ENCODE data around the gene RARRES1.

Gene RARRES1

DNA sequence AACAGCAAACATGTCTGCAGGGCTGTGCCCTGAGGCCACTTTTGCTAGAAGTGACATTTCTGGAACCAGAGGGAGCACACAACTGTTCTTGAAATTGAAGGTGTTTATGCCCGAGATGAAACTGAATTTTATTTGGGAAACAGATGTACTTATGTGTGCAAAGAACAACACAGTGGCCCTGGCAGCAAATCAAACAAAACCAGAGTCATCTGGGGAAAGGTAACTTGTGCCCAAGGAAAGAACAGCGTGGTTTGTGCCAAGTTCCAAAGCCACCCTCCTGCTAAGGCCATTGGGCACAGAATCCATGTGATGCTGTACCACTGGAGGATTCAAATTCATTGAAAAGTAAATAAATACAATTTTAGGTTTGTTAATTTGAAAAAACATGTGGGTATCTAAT is 31.2 kb upstream of the RARRES1 start:
- Histone ChIP-seq H3K36me3 (ENCODE audit: control insufficient read depth, insufficient read depth, low read length) (no peaks in the 10 kb centered on the region), H3K27ac (ENCODE audit: low read depth, low read length, severe bottlenecking) (no peak overlapping the region), H3K4me3 (ENCODE audit: extremely low read depth, insufficient read depth, low read length, poor library complexity, severe bottlenecking) (no peak overlapping the region), H3K9me3 (ENCODE audit: control insufficient read depth, low read length) (no peaks in the 10 kb centered on the region), H3K4me1 (ENCODE audit: control insufficient read depth, insufficient read depth, low read length, poor library complexity, severe bottlenecking) (peaks cover 7% of the 10 kb centered on the region)
- 84 to 88% methylated on average over 2 of the region's 2 CpGs for WGBS, 2 experiments (ENCODE audit: insufficient coverage in 2 of 2)

DNA sequence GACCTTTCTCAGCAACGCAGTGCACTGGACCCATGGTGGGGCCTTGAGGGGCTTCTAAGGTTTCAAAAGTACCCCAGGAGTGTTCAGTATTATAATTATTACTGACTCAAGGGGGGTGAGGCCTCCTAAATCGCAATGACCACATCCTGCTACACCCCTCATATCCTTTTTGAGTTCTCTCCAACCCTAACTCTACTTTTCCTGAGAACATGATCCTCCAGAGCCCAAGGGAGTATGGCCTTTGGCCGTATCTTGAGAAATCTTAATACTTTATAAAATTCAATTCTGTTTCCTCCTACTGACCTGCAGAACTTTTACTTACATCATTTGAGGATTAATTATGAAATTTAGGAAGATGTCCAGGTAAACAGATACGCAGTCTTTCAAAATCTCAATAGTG is 30.4 kb upstream of the RARRES1 start:
- 80% methylated on average over 1 of the region's 4 CpGs; no CpG with 5 or more reads in 1 of the 2 experiments for WGBS, 2 experiments (ENCODE audit: insufficient coverage in 2 of 2)
- H3K4me1 ChIP-seq (ENCODE audit: control insufficient read depth, insufficient read depth, low read length, poor library complexity, severe bottlenecking) = no peaks in the 10 kb centered on the region
- no peaks in the 10 kb centered on the region for H3K36me3 ChIP-seq (ENCODE audit: control insufficient read depth, insufficient read depth, low read length)
- H3K4me3 ChIP-seq (ENCODE audit: extremely low read depth, insufficient read depth, low read length, poor library complexity, severe bottlenecking) = no peak overlapping the region
- no peaks in the 10 kb centered on the region for H3K9me3 ChIP-seq (ENCODE audit: control insufficient read depth, low read length)
- H3K27ac ChIP-seq (ENCODE audit: low read depth, low read length, severe bottlenecking) = no peak overlapping the region

DNA sequence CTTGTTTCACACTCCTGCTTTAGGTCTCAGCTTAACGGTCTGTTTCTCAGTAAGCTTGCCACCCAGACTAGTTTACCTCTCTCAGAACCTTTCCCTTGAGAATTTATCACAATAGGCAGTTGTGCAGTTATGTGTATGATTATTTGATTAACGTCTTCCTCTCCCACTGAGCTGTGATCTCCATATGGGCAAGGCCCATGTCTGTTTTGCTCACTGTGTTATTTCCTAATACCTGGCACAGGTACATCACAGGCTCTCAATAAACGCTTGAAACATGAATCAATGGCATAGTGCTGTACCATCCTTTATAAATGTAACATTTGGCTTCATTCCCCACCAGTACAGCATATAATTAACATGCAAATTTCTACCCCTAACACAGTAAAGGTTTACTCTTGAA is 29.1 kb upstream of the RARRES1 start:
- 83 to 87% methylated on average over 1 to 3 of the region's 3 CpGs for WGBS, 2 experiments (ENCODE audit: insufficient coverage in 2 of 2)
- H3K4me3 ChIP-seq (ENCODE audit: extremely low read depth, insufficient read depth, low read length, poor library complexity, severe bottlenecking) = no peak overlapping the region
- no peaks in the 10 kb centered on the region for H3K9me3 ChIP-seq (ENCODE audit: control insufficient read depth, low read length)
- no peaks in the 10 kb centered on the region for H3K4me1 ChIP-seq (ENCODE audit: control insufficient read depth, insufficient read depth, low read length, poor library complexity, severe bottlenecking)
- H3K27ac ChIP-seq (ENCODE audit: low read depth, low read length, severe bottlenecking) = no peak overlapping the region
- H3K36me3 ChIP-seq (ENCODE audit: control insufficient read depth, insufficient read depth, low read length) = no peaks in the 10 kb centered on the region

DNA sequence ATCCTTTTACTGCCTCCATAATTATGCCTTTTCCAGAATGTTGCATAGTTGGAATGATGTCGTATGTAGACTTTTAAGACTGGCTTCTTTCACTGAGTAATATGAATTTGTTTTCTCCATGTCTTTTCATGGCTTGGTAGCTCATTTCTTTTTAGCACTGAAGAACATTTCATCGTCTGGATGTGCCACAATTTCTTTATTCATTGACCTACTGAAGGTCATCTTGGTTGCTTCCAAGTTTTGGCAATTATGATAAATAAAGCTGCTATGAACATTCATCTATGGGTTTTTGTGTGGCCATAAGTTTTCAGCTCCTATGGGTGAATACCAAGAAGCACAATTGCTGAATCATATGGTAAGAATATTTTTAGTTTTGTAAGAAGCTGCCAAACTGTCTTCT is 23.2 kb upstream of the RARRES1 start:
- Histone ChIP-seq H3K9me3 (ENCODE audit: control insufficient read depth, low read length) (no peaks in the 10 kb centered on the region), H3K36me3 (ENCODE audit: control insufficient read depth, insufficient read depth, low read length) (no peaks in the 10 kb centered on the region), H3K27ac (ENCODE audit: low read depth, low read length, severe bottlenecking) (no peak overlapping the region), H3K4me1 (ENCODE audit: control insufficient read depth, insufficient read depth, low read length, poor library complexity, severe bottlenecking) (no peaks in the 10 kb centered on the region), H3K4me3 (ENCODE audit: extremely low read depth, insufficient read depth, low read length, poor library complexity, severe bottlenecking) (no peak overlapping the region)
- 67% methylated on average over 1 of the region's 2 CpGs; no CpG with 5 or more reads in 1 of the 2 experiments for WGBS, 2 experiments (ENCODE audit: insufficient coverage in 2 of 2)

DNA sequence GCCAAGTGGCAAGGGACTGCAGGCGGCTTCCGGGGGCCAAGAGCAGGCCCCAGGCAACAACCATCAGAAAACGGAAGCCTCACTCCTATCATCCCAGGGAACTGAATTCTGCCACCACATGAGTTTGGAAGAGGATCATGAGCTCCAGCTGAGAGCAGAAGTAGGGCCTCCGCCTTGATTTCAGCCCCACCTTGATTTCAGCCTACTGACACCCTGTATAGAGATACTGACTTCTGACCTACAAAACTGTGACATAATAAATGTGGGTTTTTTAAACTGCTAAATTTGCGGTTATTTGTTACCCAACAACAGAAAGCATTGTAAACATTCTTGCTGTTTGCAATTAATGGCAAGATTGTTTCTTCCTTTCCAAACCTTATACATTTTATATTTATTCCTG is 21.6 kb upstream of the RARRES1 start:
- Histone ChIP-seq H3K27ac (ENCODE audit: low read depth, low read length, severe bottlenecking) (no peak overlapping the region), H3K36me3 (ENCODE audit: control insufficient read depth, insufficient read depth, low read length) (no peaks in the 10 kb centered on the region), H3K4me1 (ENCODE audit: control insufficient read depth, insufficient read depth, low read length, poor library complexity, severe bottlenecking) (no peaks in the 10 kb centered on the region), H3K9me3 (ENCODE audit: control insufficient read depth, low read length) (no peaks in the 10 kb centered on the region), H3K4me3 (ENCODE audit: extremely low read depth, insufficient read depth, low read length, poor library complexity, severe bottlenecking) (no peak overlapping the region)
- 81% methylated on average over 3 of the region's 5 CpGs; no CpG with 5 or more reads in 1 of the 2 experiments for WGBS, 2 experiments (ENCODE audit: insufficient coverage in 2 of 2)

DNA sequence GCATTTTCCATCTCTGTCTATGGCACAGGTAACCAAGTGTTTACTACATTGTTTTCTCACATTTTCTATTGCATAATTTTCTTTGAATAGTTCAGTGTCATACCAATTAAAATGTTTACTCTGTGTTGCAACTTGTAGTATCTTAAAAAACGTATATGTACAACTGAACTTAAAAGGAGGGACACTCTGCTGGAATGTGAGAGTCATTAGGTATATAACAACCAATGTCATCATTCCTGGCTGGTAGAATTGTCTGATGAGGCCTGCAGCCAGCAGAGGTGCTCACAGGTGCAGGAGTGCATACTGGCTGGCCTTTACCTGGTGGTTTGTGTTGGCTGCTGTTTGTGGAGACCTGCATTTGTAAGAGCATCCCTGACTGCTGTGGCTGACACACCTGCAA is 19.1 kb upstream of the RARRES1 start:
- Histone ChIP-seq H3K4me1 (ENCODE audit: control insufficient read depth, insufficient read depth, low read length, poor library complexity, severe bottlenecking) (peaks cover 7% of the 10 kb centered on the region), H3K36me3 (ENCODE audit: control insufficient read depth, insufficient read depth, low read length) (no peaks in the 10 kb centered on the region), H3K9me3 (ENCODE audit: control insufficient read depth, low read length) (no peaks in the 10 kb centered on the region), H3K4me3 (ENCODE audit: extremely low read depth, insufficient read depth, low read length, poor library complexity, severe bottlenecking) (no peak overlapping the region), H3K27ac (ENCODE audit: low read depth, low read length, severe bottlenecking) (no peak overlapping the region)
- WGBS, 2 experiments (ENCODE audit: insufficient coverage in 2 of 2) = no CpG with 5 or more reads among the region's 1 CpG

DNA sequence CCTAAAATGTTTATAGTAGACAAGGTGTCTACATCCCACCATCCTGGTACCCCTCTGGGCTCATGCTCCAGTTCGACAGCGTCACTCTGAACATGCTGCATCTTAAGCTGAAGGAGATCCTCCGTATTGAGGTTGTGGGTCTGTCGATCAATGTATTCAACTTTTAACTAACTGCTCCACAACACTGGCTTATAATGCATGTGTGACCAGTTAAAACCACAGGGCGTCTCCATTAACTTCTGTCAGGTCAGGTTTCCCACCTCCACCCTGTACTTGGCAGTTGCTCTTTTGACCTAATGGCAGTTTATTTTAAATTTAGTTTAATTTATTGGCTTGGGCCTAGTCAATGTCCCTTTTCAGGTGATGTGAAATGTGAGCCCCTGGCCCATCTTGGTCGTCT is 17.8 kb upstream of the RARRES1 start:
- no peaks in the 10 kb centered on the region for H3K36me3 ChIP-seq (ENCODE audit: control insufficient read depth, insufficient read depth, low read length)
- peaks cover 7% of the 10 kb centered on the region for H3K4me1 ChIP-seq (ENCODE audit: control insufficient read depth, insufficient read depth, low read length, poor library complexity, severe bottlenecking)
- no peak overlapping the region for H3K27ac ChIP-seq (ENCODE audit: low read depth, low read length, severe bottlenecking)
- H3K9me3 ChIP-seq (ENCODE audit: control insufficient read depth, low read length) = no peaks in the 10 kb centered on the region
- no peak overlapping the region for H3K4me3 ChIP-seq (ENCODE audit: extremely low read depth, insufficient read depth, low read length, poor library complexity, severe bottlenecking)
- 82 to 85% methylated on average over 5 of the region's 6 CpGs for WGBS, 2 experiments (ENCODE audit: insufficient coverage in 2 of 2)

DNA sequence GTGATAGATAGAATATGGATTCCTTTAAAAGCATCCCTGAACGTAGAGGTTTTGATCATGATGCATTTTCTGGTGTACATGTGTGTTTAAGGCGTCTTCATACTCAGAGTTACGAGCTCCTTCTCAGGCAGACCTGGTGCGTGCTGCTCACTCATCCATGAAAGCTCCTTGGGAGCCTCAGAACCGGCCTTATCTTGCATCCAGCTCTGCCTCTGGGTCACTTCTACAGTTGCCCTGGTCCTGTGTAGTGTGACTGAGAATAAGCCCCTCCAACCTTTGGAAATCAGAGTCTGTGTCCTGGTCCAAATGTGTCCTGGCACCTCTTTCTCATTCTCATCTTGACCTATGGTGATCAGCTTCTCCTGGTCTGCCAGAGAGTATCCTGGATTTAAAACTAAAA is 17.3 kb upstream of the RARRES1 start:
- 87 to 89% methylated on average over 4 to 5 of the region's 5 CpGs for WGBS, 2 experiments (ENCODE audit: insufficient coverage in 2 of 2)

DNA sequence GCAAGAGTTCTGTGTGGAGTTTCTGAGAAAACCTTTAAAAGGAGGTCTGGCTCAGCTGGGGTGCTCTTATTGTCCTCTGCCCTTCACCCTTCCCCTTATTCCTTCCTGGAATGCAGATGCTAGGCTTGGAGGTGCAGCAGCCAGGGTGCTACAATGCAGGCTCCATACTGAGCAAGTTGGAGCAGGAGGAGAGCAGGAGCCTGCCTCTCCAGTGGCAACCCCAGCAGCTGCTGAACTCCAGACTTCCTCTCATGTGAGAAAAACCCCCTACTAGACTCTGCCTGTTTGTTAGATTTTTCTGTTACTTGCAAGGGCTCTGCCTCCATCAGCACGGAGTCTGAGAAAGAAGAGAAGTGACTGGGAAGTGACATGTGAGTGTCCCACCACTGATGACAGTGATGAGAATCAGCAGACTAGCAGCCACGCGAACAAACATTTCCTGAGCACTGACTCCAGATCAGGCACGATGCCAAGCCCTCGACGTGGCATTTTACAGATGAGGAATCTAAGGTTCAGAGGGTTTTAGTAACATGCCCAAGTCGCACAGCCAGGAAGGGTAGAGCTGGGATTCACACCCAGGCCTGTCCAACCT is 16.1 kb upstream of the RARRES1 start:
- Histone ChIP-seq H3K4me3 (ENCODE audit: extremely low read depth, insufficient read depth, low read length, poor library complexity, severe bottlenecking) (no peak overlapping the region), H3K27ac (ENCODE audit: low read depth, low read length, severe bottlenecking) (no peak overlapping the region), H3K4me1 (ENCODE audit: control insufficient read depth, insufficient read depth, low read length, poor library complexity, severe bottlenecking) (peaks cover 7% of the 10 kb centered on the region), H3K36me3 (ENCODE audit: control insufficient read depth, insufficient read depth, low read length) (no peaks in the 10 kb centered on the region), H3K9me3 (ENCODE audit: control insufficient read depth, low read length) (no peaks in the 10 kb centered on the region)
- WGBS, 2 experiments (ENCODE audit: insufficient coverage in 2 of 2) = 90 to 98% methylated on average over 6 of the region's 7 CpGs

More for the DNA sequence above, 17.3 kb upstream of the RARRES1 start:
- Histone ChIP-seq H3K9me3 (ENCODE audit: control insufficient read depth, low read length) (no peaks in the 10 kb centered on the region), H3K36me3 (ENCODE audit: control insufficient read depth, insufficient read depth, low read length) (no peaks in the 10 kb centered on the region), H3K4me3 (ENCODE audit: extremely low read depth, insufficient read depth, low read length, poor library complexity, severe bottlenecking) (no peak overlapping the region), H3K4me1 (ENCODE audit: control insufficient read depth, insufficient read depth, low read length, poor library complexity, severe bottlenecking) (peaks cover 7% of the 10 kb centered on the region), H3K27ac (ENCODE audit: low read depth, low read length, severe bottlenecking) (no peak overlapping the region)

DNA sequence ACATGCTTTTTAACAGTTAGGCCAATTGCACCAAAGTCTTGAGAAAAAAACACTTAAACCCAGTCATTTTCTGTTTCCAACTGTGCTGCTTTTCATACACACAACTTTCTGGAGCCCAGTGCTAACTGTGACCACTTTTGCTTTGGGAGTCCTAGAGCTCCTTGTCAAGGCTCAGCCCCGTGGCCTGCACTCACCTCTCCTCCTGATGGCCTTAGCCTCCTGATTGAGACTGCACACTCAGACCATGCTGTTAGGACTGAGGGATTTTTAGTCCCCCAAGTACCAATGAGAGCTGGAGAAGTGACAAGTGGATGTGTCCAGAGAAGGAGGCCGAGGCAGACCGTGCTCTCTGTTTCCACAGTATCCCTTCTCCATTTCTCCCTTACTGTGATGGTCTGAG is 15.2 kb upstream of the RARRES1 start:
- Histone ChIP-seq H3K4me1 (ENCODE audit: control insufficient read depth, insufficient read depth, low read length, poor library complexity, severe bottlenecking) (peaks cover 7% of the 10 kb centered on the region), H3K4me3 (ENCODE audit: extremely low read depth, insufficient read depth, low read length, poor library complexity, severe bottlenecking) (no peak overlapping the region), H3K27ac (ENCODE audit: low read depth, low read length, severe bottlenecking) (no peak overlapping the region), H3K36me3 (ENCODE audit: control insufficient read depth, insufficient read depth, low read length) (no peaks in the 10 kb centered on the region), H3K9me3 (ENCODE audit: control insufficient read depth, low read length) (no peaks in the 10 kb centered on the region)
- WGBS, 2 experiments (ENCODE audit: insufficient coverage in 2 of 2) = 78% methylated on average over 1 of the region's 3 CpGs; no CpG with 5 or more reads in 1 of the 2 experiments

DNA sequence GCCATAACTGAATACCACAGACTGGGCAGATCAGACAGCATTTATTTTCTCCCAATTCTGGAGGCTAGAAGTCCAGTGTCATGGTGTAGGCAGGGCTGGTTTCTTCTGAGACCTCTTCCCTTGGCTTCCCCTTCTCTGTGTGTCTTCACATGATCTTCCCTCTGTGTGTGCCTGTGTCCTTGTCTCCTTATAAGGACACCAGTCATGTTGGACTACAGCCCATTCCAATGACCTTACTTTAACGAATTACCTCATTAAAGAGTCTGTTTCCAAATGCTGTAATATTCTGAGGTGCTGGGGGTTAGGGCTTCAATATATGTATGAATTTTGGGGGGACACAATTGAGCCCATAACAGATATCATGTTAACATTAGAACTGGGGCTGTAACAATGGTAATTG is 13.3 kb upstream of the RARRES1 start:
- Histone ChIP-seq H3K9me3 (ENCODE audit: control insufficient read depth, low read length) (no peaks in the 10 kb centered on the region), H3K4me1 (ENCODE audit: control insufficient read depth, insufficient read depth, low read length, poor library complexity, severe bottlenecking) (peaks cover 7% of the 10 kb centered on the region), H3K27ac (ENCODE audit: low read depth, low read length, severe bottlenecking) (no peak overlapping the region), H3K4me3 (ENCODE audit: extremely low read depth, insufficient read depth, low read length, poor library complexity, severe bottlenecking) (no peak overlapping the region), H3K36me3 (ENCODE audit: control insufficient read depth, insufficient read depth, low read length) (no peaks in the 10 kb centered on the region)
- WGBS, 2 experiments (ENCODE audit: insufficient coverage in 2 of 2) = no CpG with 5 or more reads among the region's 1 CpG

Data from mesodermal cell (in vitro differentiated cells).